GM21825 (cell line): Measurements from ENCODE around the gene MAP2K7.
"Not testable (repeated sequence)": the region's sequence is repeated elsewhere in the genome, so short reads cannot be mapped to it uniquely, and the experiment has no call there.

Experiments
- ATAC-seq: cut with Tn5 transposase; IDR thresholded peaks from one replicate; pipeline ENCODE4 v1.9.1; 2021; ENCODE audit warnings: mild to moderate bottlenecking, moderate library complexity; ENCODE audit not compliant: unreplicated experiment

Gene MAP2K7

GRCh38 chr19:7903244-7904073 lies at the start of gene MAP2K7:
Gene MAP2K7 (plus strand): TSS chr19:7903877. CDS start chr19:7903945, 68 bp downstream.
- ATAC-seq: peak; percentile 74

GRCh38 chr19:7855426-7856108 lies 48.1 kb upstream of the MAP2K7 start:
- ATAC-seq: no peak

GRCh38 chr19:7856109-7856591 lies 47.5 kb upstream of the MAP2K7 start:
- ATAC-seq: no peak

- ATAC-seq: no peak
Measured at GRCh38 chr19:7856679-7857663, 46.7 kb upstream of the MAP2K7 start.

GRCh38 chr19:7857727-7858108 lies 46.0 kb upstream of the MAP2K7 start:
- no peak for ATAC-seq

- no peak for ATAC-seq
Measured at GRCh38 chr19:7858109-7858770, 45.4 kb upstream of the MAP2K7 start.

- ATAC-seq: not testable (repeated sequence)
Measured at GRCh38 chr19:7859087-7859486, 44.6 kb upstream of the MAP2K7 start.

GRCh38 chr19:7859831-7860713 lies 43.6 kb upstream of the MAP2K7 start:
- ATAC-seq: no peak

GRCh38 chr19:7860714-7861618 lies 42.7 kb upstream of the MAP2K7 start:
- no peak for ATAC-seq

- no peak for ATAC-seq
Measured at GRCh38 chr19:7861619-7862412, 41.9 kb upstream of the MAP2K7 start.

- no peak for ATAC-seq
Measured at GRCh38 chr19:7862413-7862951, 41.2 kb upstream of the MAP2K7 start.

- ATAC-seq: no peak
Measured at GRCh38 chr19:7863157-7863970, 40.3 kb upstream of the MAP2K7 start.

- no peak for ATAC-seq
Measured at GRCh38 chr19:7863971-7864689, 39.5 kb upstream of the MAP2K7 start.

GRCh38 chr19:7864690-7865074 lies 39.0 kb upstream of the MAP2K7 start:
- ATAC-seq: no peak

- ATAC-seq: no peak
Measured at GRCh38 chr19:7865262-7865911, 38.3 kb upstream of the MAP2K7 start.
